HepG2 (cell line): Measurements from ENCODE around the gene TEK. TPM values are rescaled to one million over a fixed set of nuclear protein-coding genes. Genes with fewer than 3 reads are reported as not detected.

Source experiments
- ATAC-seq: fragments of 200-7000 bp; cut with Tn5 transposase; 3 replicates; pipeline ENCODE4 v1.9.1; 2020; ENCODE audit warnings: mild to moderate bottlenecking, moderate library complexity
- BruUV-seq: library from RNA; stranded (reverse); fragments of 400-500 nt; replicated peaks from 2 replicates; lab custom pipeline; 2021; lab: Mats Ljungman, UMichigan
- CTCF ChIA-PET: fragments of 300-600 bp; formaldehyde crosslinking; extraction: SDS; loops from one replicate; lab custom pipeline; 2021; ENCODE audit warnings: low total read pairs, inconsistent platforms, low intra/inter-chr PET ratio; lab: Yijun Ruan, JAX
- POLR2A ChIA-PET: fragments of 350-600 bp; sonication (Branson Sonifier 250); formaldehyde crosslinking; loops from one replicate; lab custom pipeline; 2020; ENCODE audit warnings: antibody characterized with exemption, inconsistent platforms; lab: Yijun Ruan, JAX
- DNase-seq: peaks from one replicate; pipeline ENCODE4 v3.0.0-alpha.2; 2015; ENCODE audit warnings: low spot score
- FAIRE-seq: peaks from 3 replicates; lab custom pipeline; 2011; peaks lifted over from hg19 to GRCh38; lab: Jason Lieb, UNC
- H2AFZ ChIP-seq: one replicate; pipeline ENCODE4 v1.6.1; 2011; ENCODE audit warnings: low read length, inconsistent platforms
- H3K27ac ChIP-seq: fragments of 300-600 bp; 3 replicates; pipeline ENCODE4 v1.8.0; 2011; ENCODE audit warnings: mixed run types, mild to moderate bottlenecking, mixed read lengths, low read length, inconsistent platforms; ENCODE audit not compliant: insufficient read depth; ENCODE audit errors: extremely low read length
- H3K27me3 ChIP-seq, 2 experiments: fragments of 200-600 bp in 1 of 2; 2 replicates in 1 of 2; 3 replicates in 1 of 2; pipeline versions ENCODE4 v1.6.0 to v1.8.0; 2011; ENCODE audit warnings: low read length in 2 of 2, mild to moderate bottlenecking in 2 of 2, moderate library complexity in 2 of 2, inconsistent platforms in 1 of 2; ENCODE audit not compliant: insufficient read depth in 2 of 2, control insufficient read depth in 1 of 2
- H3K36me3 ChIP-seq, 2 experiments: fragments of 200-600 bp in 1 of 2; replicated peaks in 1 of 2; 2 replicates in 1 of 2; 3 replicates in 1 of 2; pipeline versions ENCODE4 v1.5.1 to v1.8.0; 2011; ENCODE audit warnings: low read length in 2 of 2, inconsistent platforms in 1 of 2; ENCODE audit not compliant: insufficient read depth in 2 of 2, control insufficient read depth in 1 of 2
- H3K4me1 ChIP-seq: 2 replicates; pipeline ENCODE4 v1.5.1; 2012; ENCODE audit warnings: low read length, inconsistent platforms; ENCODE audit not compliant: insufficient read depth
- H3K4me2 ChIP-seq: 2 replicates; pipeline ENCODE4 v1.6.0; 2011; ENCODE audit warnings: low read depth, low read length, inconsistent platforms
- H3K4me3 ChIP-seq, 3 experiments: fragments of 200-600 bp in 1 of 3; sonication (generic), shearing (Covaris generic) in 1 of 3; replicated peaks in 1 of 3; 2 replicates each; pipeline ENCODE4 v1.5.1; 2011 to 2016; ENCODE audit warnings: low read length in 3 of 3, inconsistent platforms in 2 of 3, low read depth in 2 of 3, mild to moderate bottlenecking in 2 of 3, control low read depth in 1 of 3, mixed read lengths in 1 of 3; ENCODE audit not compliant: insufficient read depth in 1 of 3
- H3K79me2 ChIP-seq: one replicate; pipeline ENCODE4 v1.6.1; 2011; ENCODE audit warnings: low read length, inconsistent platforms; ENCODE audit not compliant: insufficient read depth
- H3K9ac ChIP-seq: 2 replicates; pipeline ENCODE4 v1.6.0; 2011; ENCODE audit warnings: mild to moderate bottlenecking, low read depth, low read length, inconsistent platforms; ENCODE audit not compliant: insufficient read depth
- H3K9me3 ChIP-seq: 2 replicates; pipeline ENCODE4 v1.5.1; 2012; ENCODE audit warnings: mild to moderate bottlenecking, low read length
- H4K20me1 ChIP-seq: 2 replicates; pipeline ENCODE4 v1.6.0; 2011; ENCODE audit warnings: inconsistent platforms, mild to moderate bottlenecking, low read length, moderate library complexity; ENCODE audit not compliant: insufficient read depth
- FOSL1 ChIP-seq: sonication (generic); formaldehyde crosslinking; IDR thresholded peaks from 2 replicates; pipeline ENCODE4 v1.9.0; 2021; ENCODE audit warnings: missing genetic modification reagents, borderline replicate concordance
- FOSL2 ChIP-seq: sonication (generic); formaldehyde crosslinking; IDR thresholded peaks from 2 replicates; pipeline ENCODE4 v1.4.0; 2020; ENCODE audit warnings: missing genetic modification reagents
- FUBP1 ChIP-seq: sonication (generic); formaldehyde crosslinking; IDR thresholded peaks from 2 replicates; pipeline ENCODE4 v1.5.1; 2020; ENCODE audit warnings: missing genetic modification reagents, mild to moderate bottlenecking, borderline replicate concordance
- IRX3 ChIP-seq: sonication (generic); formaldehyde crosslinking; IDR thresholded peaks from 2 replicates; pipeline ENCODE4 v1.8.1; 2023; ENCODE audit warnings: mild to moderate bottlenecking, low read depth, missing genetic modification reagents, borderline replicate concordance
- KDM3A ChIP-seq: IDR thresholded peaks from 2 replicates; pipeline ENCODE4 v1.6.1; 2018; ENCODE audit warnings: low read depth, missing compliant biosample characterization
- NCOA2 ChIP-seq: sonication (generic); formaldehyde crosslinking; IDR thresholded peaks from 2 replicates; pipeline ENCODE4 v1.8.0; 2022; ENCODE audit warnings: inconsistent platforms
- SAFB2 ChIP-seq: sonication (generic); formaldehyde crosslinking; IDR thresholded peaks from 2 replicates; pipeline ENCODE4 v1.5.1; 2020; ENCODE audit warnings: missing genetic modification reagents, low read depth, mild to moderate bottlenecking, borderline replicate concordance
- SOX6 ChIP-seq, 2 experiments: fragments of 450-650 bp in 1 of 2; sonication (generic) in 1 of 2; formaldehyde crosslinking in 1 of 2; IDR thresholded peaks; 2 replicates each; pipeline versions ENCODE4 v1.4.0 to v1.6.1; 2017 to 2020; ENCODE audit warnings: antibody characterized with exemption in 1 of 2, mild to moderate bottlenecking in 1 of 2, missing genetic modification reagents in 1 of 2
- ZBTB2 ChIP-seq: sonication (generic); formaldehyde crosslinking; IDR thresholded peaks from 2 replicates; pipeline ENCODE4 v1.8.0; 2022; ENCODE audit warnings: low read depth, missing genetic modification reagents
- ZIK1 ChIP-seq: sonication (generic); formaldehyde crosslinking; IDR thresholded peaks from 2 replicates; pipeline ENCODE4 v1.5.0; 2020; ENCODE audit warnings: mild to moderate bottlenecking, low read depth, missing genetic modification reagents, borderline replicate concordance
- ZKSCAN8 ChIP-seq: IDR thresholded peaks from 2 replicates; pipeline ENCODE4 v1.6.1; 2016; ENCODE audit warnings: borderline replicate concordance, missing genetic modification reagents, missing compliant biosample characterization
- ZNF496 ChIP-seq: sonication (generic); formaldehyde crosslinking; IDR thresholded peaks from 2 replicates; pipeline ENCODE4 v1.8.1; 2023; ENCODE audit warnings: mild to moderate bottlenecking, moderate library complexity, missing genetic modification reagents; ENCODE audit not compliant: insufficient replicate concordance
- ZNF512B ChIP-seq: sonication (generic); formaldehyde crosslinking; IDR thresholded peaks from 2 replicates; pipeline ENCODE4 v1.5.1; 2020; ENCODE audit warnings: missing genetic modification reagents, mild to moderate bottlenecking, borderline replicate concordance
- ZNF598 ChIP-seq: sonication (generic); formaldehyde crosslinking; IDR thresholded peaks from 2 replicates; pipeline ENCODE4 v1.5.1; 2020; ENCODE audit warnings: mild to moderate bottlenecking, missing genetic modification reagents, borderline replicate concordance
- WGBS: methylation state at CpG from one replicate; pipeline ENCODE4 v1.1.6; 2017; ENCODE audit warnings: low lambda C conversion rate; 5-methylcytosine and 5-hydroxymethylcytosine counted together
- in situ Hi-C: cut with HindIII; loops from 2 replicates; pipeline ENCODE4 v1.10.0; 2017; ENCODE audit warnings: low pct_unique_long_range_greater_than_20kb; ENCODE audit not compliant: extremely low pct_ligation_motif_present
- intact Hi-C: fragments of 100-400 bp; cut with micrococcal nuclease; formaldehyde crosslinking; loops from one replicate; pipeline ENCODE4 v1.10.0; 2022; ENCODE audit not compliant: unreplicated experiment
- polyA plus RNA-seq, 8 experiments: library from polyadenylated mRNA; depleted of rRNA in 3 of 8; stranded (reverse) in 7 of 8; unstranded in 1 of 8; fragments of >200 nt; fragmentation: Illumina TruSeq in 4 of 8; extraction: Trizol in 4 of 8; gene quantifications; 2 replicates each; pipeline versions ENCODE4 v1.2.1 to v1.2.3, GENCODE V29; 2011 to 2016; ENCODE audit warnings: low read depth in 4 of 8, missing spikeins in 1 of 8, mixed read lengths in 1 of 8; ENCODE audit not compliant: insufficient read depth in 1 of 8
- total RNA-seq, 5 experiments: library from RNA; depleted of rRNA; stranded (reverse); fragments of >200 nt; fragmentation: Illumina TruSeq; extraction: Trizol; gene quantifications; 2 replicates each; pipeline ENCODE4 v1.2.3, GENCODE V29; 2016; ENCODE audit warnings: low read depth in 1 of 5

The TEK gene
- total and polyA plus RNA-seq, 2 of the 13 experiments (the other 11 are each of a cell fraction or from before 2014, with no cell fraction given) = not detected

GRCh38 chr9:27261517-27262211 is 152.6 kb downstream of the TEK start:
- BruUV-seq = no TSS peak
- DNase-seq (peak; percentile 58), ATAC-seq (peak; percentile 88), FAIRE-seq (no peak)
- no peaks in the 10 kb centered on the region; a peak in 1 of 5 replicates for H3K27me3 ChIP-seq
- H3K4me3 ChIP-seq = no peak overlapping the region
- TF ChIP-seq FOSL2 (CRISPR knock-in tag) (peak; percentile 56), IRX3 (CRISPR knock-in tag) (no peak), ZNF512B (no peak), ZIK1 (no peak), ZNF496 (CRISPR knock-in tag) (no peak), SAFB2 (CRISPR knock-in tag) (no peak), ZNF598 (CRISPR knock-in tag) (no peak), ZKSCAN8 (CRISPR knock-in tag) (no peak), ZBTB2 (no peak), KDM3A (CRISPR knock-in tag) (no peak), SOX6 (IDR thresholded peaks at IDR 0.05) (no peak), SOX6 (CRISPR knock-in tag; IDR thresholded peaks at IDR 0.05) (peak; percentile 31; the same call in 1 of the 2 replicates), FOSL1 (CRISPR knock-in tag) (0 out of 2 replicates have a peak, but pooled peaks have one; percentile 31), NCOA2 (CRISPR knock-in tag) (0 out of 2 replicates have a peak, but pooled peaks have one; percentile 14), FUBP1 (CRISPR knock-in tag) (no peak)
- intact Hi-C loops (no loop called here), in situ Hi-C loops (no loop called here)
- H3K36me3 ChIP-seq = no peaks in the 10 kb centered on the region
- ChIA-PET CTCF (no interaction called here), POLR2A (no interaction called here)
- H3K79me2 ChIP-seq = no peaks in the 10 kb centered on the region
- H3K4me2 ChIP-seq = no peak overlapping the region
- no peaks in the 10 kb centered on the region for H3K9me3 ChIP-seq
- H4K20me1 ChIP-seq = no peaks in the 10 kb centered on the region
- WGBS = 2% methylated on average over 3 of the region's 4 CpGs
- H3K27ac ChIP-seq = no peak overlapping the region
- no peak overlapping the region for H2AFZ ChIP-seq
- H3K4me1 ChIP-seq = peaks cover 13% of the 10 kb centered on the region
- H3K9ac ChIP-seq = no peak overlapping the region
